Measurements from ENCODE around the gene RNU4-1. TPM values are rescaled to one million over a fixed set of nuclear protein-coding genes. Genes with fewer than 3 reads are reported as not detected.
A peak's percentile ranks its signal among the peaks of the same experiment; 100 is the strongest.

RNU4-1 gene
- total RNA-seq, 1 experiment from 2014 or later: 2,436 TPM

DNA sequence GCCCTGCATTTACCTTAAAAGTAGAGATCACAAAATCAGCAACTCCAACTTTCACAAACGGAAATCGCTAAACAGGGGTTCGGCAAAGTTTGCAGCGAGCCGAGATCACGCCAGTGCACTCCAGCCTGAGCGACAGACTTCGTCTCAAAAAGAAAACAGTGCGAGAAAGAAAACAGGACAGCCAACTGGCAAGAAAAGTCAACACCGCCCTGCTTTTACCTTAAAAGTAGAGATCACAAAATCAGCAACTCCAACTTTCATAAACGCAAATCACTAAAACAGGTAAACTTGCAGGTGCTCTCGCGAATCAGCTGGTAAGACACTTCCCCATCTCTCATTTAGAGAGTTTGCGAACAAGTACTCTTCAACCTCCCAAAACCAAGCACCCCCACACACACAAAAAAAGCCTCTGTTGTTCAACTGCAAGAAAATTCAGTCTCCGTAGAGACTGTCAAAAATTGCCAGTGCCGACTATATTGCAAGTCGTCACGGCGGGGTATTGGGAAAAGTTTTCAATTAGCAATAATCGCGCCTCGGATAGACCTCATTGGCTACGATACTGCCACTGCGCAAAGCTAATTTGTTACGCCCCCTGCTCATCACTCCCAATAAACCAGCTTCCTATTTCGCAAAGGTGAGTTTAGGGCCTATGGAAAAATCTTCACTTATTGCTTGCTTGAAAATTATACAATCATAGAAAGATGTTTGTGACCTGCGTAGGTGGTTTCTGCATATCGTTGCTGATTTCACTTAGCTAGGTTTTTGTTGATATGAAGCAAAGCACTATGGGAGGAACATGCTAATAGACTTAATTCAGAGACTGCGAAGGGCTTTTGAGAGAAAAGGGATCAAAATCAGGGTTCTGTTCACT is at the start of gene RNU4-1 (continued):
- TF ChIP-seq, protein P1, sequence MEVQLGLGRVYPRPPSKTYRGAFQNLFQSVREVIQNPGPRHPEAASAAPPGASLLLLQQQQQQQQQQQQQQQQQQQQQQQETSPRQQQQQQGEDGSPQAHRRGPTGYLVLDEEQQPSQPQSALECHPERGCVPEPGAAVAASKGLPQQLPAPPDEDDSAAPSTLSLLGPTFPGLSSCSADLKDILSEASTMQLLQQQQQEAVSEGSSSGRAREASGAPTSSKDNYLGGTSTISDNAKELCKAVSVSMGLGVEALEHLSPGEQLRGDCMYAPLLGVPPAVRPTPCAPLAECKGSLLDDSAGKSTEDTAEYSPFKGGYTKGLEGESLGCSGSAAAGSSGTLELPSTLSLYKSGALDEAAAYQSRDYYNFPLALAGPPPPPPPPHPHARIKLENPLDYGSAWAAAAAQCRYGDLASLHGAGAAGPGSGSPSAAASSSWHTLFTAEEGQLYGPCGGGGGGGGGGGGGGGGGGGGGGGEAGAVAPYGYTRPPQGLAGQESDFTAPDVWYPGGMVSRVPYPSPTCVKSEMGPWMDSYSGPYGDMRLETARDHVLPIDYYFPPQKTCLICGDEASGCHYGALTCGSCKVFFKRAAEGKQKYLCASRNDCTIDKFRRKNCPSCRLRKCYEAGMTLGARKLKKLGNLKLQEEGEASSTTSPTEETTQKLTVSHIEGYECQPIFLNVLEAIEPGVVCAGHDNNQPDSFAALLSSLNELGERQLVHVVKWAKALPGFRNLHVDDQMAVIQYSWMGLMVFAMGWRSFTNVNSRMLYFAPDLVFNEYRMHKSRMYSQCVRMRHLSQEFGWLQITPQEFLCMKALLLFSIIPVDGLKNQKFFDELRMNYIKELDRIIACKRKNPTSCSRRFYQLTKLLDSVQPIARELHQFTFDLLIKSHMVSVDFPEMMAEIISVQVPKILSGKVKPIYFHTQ (CRISPR knock-in tag; IDR thresholded peaks at IDR 0.05): peak; percentile 95
- TF ChIP-seq GRHL2 (CRISPR knock-in tag; IDR thresholded peaks at IDR 0.05; ENCODE audit: insufficient replicate concordance, severe bottlenecking) (no peak), ZNF396 (CRISPR knock-in tag; IDR thresholded peaks at IDR 0.05; ENCODE audit: borderline replicate concordance) (no peak), CREM (CRISPR knock-in tag; IDR thresholded peaks at IDR 0.05) (peak; percentile 78), GABPB1 (CRISPR knock-in tag; IDR thresholded peaks at IDR 0.05) (peak; percentile 77), SOX15 (CRISPR knock-in tag; IDR thresholded peaks at IDR 0.05) (peak; percentile 75; the same call in 1 of the 2 replicates), SMAD3 (CRISPR knock-in tag; IDR thresholded peaks at IDR 0.05; ENCODE audit: borderline replicate concordance) (peak; percentile 72; the same call in 1 of the 2 replicates), JAZF1 (CRISPR knock-in tag; IDR thresholded peaks at IDR 0.05) (peak; percentile 69; the same call in 1 of the 2 replicates), CBFB (CRISPR knock-in tag; IDR thresholded peaks at IDR 0.05; ENCODE audit: low read depth) (no peak), EMX1 (CRISPR knock-in tag; IDR thresholded peaks at IDR 0.05) (peak; percentile 96), ZNF423 (CRISPR knock-in tag; IDR thresholded peaks at IDR 0.05) (peak; percentile 41; the same call in 1 of the 2 replicates)
- TF ChIP-seq, protein P2, sequence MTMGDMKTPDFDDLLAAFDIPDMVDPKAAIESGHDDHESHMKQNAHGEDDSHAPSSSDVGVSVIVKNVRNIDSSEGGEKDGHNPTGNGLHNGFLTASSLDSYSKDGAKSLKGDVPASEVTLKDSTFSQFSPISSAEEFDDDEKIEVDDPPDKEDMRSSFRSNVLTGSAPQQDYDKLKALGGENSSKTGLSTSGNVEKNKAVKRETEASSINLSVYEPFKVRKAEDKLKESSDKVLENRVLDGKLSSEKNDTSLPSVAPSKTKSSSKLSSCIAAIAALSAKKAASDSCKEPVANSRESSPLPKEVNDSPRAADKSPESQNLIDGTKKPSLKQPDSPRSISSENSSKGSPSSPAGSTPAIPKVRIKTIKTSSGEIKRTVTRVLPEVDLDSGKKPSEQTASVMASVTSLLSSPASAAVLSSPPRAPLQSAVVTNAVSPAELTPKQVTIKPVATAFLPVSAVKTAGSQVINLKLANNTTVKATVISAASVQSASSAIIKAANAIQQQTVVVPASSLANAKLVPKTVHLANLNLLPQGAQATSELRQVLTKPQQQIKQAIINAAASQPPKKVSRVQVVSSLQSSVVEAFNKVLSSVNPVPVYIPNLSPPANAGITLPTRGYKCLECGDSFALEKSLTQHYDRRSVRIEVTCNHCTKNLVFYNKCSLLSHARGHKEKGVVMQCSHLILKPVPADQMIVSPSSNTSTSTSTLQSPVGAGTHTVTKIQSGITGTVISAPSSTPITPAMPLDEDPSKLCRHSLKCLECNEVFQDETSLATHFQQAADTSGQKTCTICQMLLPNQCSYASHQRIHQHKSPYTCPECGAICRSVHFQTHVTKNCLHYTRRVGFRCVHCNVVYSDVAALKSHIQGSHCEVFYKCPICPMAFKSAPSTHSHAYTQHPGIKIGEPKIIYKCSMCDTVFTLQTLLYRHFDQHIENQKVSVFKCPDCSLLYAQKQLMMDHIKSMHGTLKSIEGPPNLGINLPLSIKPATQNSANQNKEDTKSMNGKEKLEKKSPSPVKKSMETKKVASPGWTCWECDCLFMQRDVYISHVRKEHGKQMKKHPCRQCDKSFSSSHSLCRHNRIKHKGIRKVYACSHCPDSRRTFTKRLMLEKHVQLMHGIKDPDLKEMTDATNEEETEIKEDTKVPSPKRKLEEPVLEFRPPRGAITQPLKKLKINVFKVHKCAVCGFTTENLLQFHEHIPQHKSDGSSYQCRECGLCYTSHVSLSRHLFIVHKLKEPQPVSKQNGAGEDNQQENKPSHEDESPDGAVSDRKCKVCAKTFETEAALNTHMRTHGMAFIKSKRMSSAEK (CRISPR knock-in tag; IDR thresholded peaks at IDR 0.05; ENCODE audit: borderline replicate concordance): peak; percentile 98
- TF ChIP-seq, protein P3, sequence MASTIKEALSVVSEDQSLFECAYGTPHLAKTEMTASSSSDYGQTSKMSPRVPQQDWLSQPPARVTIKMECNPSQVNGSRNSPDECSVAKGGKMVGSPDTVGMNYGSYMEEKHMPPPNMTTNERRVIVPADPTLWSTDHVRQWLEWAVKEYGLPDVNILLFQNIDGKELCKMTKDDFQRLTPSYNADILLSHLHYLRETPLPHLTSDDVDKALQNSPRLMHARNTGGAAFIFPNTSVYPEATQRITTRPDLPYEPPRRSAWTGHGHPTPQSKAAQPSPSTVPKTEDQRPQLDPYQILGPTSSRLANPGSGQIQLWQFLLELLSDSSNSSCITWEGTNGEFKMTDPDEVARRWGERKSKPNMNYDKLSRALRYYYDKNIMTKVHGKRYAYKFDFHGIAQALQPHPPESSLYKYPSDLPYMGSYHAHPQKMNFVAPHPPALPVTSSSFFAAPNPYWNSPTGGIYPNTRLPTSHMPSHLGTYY (CRISPR knock-in tag; IDR thresholded peaks at IDR 0.05): peak; percentile 95
- TF ChIP-seq, protein P4, sequence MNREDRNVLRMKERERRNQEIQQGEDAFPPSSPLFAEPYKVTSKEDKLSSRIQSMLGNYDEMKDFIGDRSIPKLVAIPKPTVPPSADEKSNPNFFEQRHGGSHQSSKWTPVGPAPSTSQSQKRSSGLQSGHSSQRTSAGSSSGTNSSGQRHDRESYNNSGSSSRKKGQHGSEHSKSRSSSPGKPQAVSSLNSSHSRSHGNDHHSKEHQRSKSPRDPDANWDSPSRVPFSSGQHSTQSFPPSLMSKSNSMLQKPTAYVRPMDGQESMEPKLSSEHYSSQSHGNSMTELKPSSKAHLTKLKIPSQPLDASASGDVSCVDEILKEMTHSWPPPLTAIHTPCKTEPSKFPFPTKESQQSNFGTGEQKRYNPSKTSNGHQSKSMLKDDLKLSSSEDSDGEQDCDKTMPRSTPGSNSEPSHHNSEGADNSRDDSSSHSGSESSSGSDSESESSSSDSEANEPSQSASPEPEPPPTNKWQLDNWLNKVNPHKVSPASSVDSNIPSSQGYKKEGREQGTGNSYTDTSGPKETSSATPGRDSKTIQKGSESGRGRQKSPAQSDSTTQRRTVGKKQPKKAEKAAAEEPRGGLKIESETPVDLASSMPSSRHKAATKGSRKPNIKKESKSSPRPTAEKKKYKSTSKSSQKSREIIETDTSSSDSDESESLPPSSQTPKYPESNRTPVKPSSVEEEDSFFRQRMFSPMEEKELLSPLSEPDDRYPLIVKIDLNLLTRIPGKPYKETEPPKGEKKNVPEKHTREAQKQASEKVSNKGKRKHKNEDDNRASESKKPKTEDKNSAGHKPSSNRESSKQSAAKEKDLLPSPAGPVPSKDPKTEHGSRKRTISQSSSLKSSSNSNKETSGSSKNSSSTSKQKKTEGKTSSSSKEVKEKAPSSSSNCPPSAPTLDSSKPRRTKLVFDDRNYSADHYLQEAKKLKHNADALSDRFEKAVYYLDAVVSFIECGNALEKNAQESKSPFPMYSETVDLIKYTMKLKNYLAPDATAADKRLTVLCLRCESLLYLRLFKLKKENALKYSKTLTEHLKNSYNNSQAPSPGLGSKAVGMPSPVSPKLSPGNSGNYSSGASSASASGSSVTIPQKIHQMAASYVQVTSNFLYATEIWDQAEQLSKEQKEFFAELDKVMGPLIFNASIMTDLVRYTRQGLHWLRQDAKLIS (CRISPR knock-in tag; IDR thresholded peaks at IDR 0.05; ENCODE audit: borderline replicate concordance): peak; percentile 72; the same call in 1 of the 2 replicates
- TF ChIP-seq, protein P5, sequence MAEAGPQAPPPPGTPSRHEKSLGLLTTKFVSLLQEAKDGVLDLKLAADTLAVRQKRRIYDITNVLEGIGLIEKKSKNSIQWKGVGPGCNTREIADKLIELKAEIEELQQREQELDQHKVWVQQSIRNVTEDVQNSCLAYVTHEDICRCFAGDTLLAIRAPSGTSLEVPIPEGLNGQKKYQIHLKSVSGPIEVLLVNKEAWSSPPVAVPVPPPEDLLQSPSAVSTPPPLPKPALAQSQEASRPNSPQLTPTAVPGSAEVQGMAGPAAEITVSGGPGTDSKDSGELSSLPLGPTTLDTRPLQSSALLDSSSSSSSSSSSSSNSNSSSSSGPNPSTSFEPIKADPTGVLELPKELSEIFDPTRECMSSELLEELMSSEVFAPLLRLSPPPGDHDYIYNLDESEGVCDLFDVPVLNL (CRISPR knock-in tag; IDR thresholded peaks at IDR 0.05; ENCODE audit: borderline replicate concordance, low read depth): no peak
- TF ChIP-seq, protein P6, sequence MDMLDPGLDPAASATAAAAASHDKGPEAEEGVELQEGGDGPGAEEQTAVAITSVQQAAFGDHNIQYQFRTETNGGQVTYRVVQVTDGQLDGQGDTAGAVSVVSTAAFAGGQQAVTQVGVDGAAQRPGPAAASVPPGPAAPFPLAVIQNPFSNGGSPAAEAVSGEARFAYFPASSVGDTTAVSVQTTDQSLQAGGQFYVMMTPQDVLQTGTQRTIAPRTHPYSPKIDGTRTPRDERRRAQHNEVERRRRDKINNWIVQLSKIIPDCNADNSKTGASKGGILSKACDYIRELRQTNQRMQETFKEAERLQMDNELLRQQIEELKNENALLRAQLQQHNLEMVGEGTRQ (CRISPR knock-in tag; IDR thresholded peaks at IDR 0.05): no peak
- TF ChIP-seq, protein P7, sequence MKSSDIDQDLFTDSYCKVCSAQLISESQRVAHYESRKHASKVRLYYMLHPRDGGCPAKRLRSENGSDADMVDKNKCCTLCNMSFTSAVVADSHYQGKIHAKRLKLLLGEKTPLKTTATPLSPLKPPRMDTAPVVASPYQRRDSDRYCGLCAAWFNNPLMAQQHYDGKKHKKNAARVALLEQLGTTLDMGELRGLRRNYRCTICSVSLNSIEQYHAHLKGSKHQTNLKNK (CRISPR knock-in tag; IDR thresholded peaks at IDR 0.05): no peak
- TF ChIP-seq, protein P8, sequence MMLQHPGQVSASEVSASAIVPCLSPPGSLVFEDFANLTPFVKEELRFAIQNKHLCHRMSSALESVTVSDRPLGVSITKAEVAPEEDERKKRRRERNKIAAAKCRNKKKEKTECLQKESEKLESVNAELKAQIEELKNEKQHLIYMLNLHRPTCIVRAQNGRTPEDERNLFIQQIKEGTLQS (CRISPR knock-in tag; conservative IDR thresholded peaks at IDR 0.05): peak; percentile 28; the same call in 1 of the 2 replicates
- TF ChIP-seq, protein P9, sequence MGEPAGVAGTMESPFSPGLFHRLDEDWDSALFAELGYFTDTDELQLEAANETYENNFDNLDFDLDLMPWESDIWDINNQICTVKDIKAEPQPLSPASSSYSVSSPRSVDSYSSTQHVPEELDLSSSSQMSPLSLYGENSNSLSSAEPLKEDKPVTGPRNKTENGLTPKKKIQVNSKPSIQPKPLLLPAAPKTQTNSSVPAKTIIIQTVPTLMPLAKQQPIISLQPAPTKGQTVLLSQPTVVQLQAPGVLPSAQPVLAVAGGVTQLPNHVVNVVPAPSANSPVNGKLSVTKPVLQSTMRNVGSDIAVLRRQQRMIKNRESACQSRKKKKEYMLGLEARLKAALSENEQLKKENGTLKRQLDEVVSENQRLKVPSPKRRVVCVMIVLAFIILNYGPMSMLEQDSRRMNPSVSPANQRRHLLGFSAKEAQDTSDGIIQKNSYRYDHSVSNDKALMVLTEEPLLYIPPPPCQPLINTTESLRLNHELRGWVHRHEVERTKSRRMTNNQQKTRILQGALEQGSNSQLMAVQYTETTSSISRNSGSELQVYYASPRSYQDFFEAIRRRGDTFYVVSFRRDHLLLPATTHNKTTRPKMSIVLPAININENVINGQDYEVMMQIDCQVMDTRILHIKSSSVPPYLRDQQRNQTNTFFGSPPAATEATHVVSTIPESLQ (CRISPR knock-in tag; IDR thresholded peaks at IDR 0.05): no peak

All from WTC11 (cell line).